HCT116 (cell line): ENCODE measurements around the gene DNALI1.
"Not testable (repeated sequence)": the region's sequence is repeated elsewhere in the genome, so short reads cannot be mapped to it uniquely, and the experiment has no call there.

ENCODE experiments used
- CTCF ChIP-seq, 3 experiments: fragments of 200-600 bp in 1 of 3; sonication (generic) in 1 of 3; IDR thresholded peaks in 2 of 3; conservative IDR thresholded peaks in 1 of 3; 2 replicates each; pipeline ENCODE4 v1.5.1; 2012 to 2017; ENCODE audit warnings: low read depth in 2 of 3, low read length in 2 of 3, antibody characterized with exemption in 1 of 3, borderline replicate concordance in 1 of 3, control low read depth in 1 of 3, mild to moderate bottlenecking in 1 of 3, mixed read lengths in 1 of 3, mixed run types in 1 of 3, moderate library complexity in 1 of 3; ENCODE audit not compliant: insufficient read depth in 1 of 3
- EZH2phosphoT487 ChIP-seq: fragments of 200-600 bp; IDR thresholded peaks from 2 replicates; pipeline ENCODE4 v1.6.1; 2018; ENCODE audit warnings: antibody characterized with exemption, borderline replicate concordance
- MAX ChIP-seq: IDR thresholded peaks from 2 replicates; pipeline ENCODE4 v1.6.1; 2012
- POLR2A ChIP-seq: IDR thresholded peaks from 2 replicates; pipeline ENCODE4 v1.7.0; 2011; ENCODE audit warnings: borderline replicate concordance; ENCODE audit not compliant: insufficient read depth, insufficient read length; ENCODE audit errors: extremely low read depth
- POLR2AphosphoS5 ChIP-seq: IDR thresholded peaks from 2 replicates; pipeline ENCODE4 v1.6.1; 2011; ENCODE audit warnings: mild to moderate bottlenecking, low read depth, low read length, moderate library complexity
- REST ChIP-seq: IDR thresholded peaks from 2 replicates; pipeline ENCODE4 v1.6.1; 2012; ENCODE audit warnings: low read depth
- SRF ChIP-seq: IDR thresholded peaks from 2 replicates; pipeline ENCODE4 v1.6.1; 2012; ENCODE audit warnings: low read depth
- TCF7L2 ChIP-seq: IDR thresholded peaks from 2 replicates; pipeline ENCODE4 v1.7.0; 2011; ENCODE audit warnings: borderline replicate concordance, inconsistent platforms; ENCODE audit not compliant: insufficient read depth, insufficient read length; ENCODE audit errors: extremely low read depth
- YY1 ChIP-seq: IDR thresholded peaks from 2 replicates; pipeline ENCODE4 v1.6.1; 2011; ENCODE audit warnings: low read length, low read depth, moderate library complexity, mild to moderate bottlenecking; ENCODE audit not compliant: insufficient replicate concordance; ENCODE audit errors: extremely low read depth

GRCh38 chr1:37539154-37539553 is 17.6 kb upstream of the DNALI1 start:
- TF ChIP-seq CTCF (IDR thresholded peaks at IDR 0.05 in 2 of 3, conservative IDR thresholded peaks at IDR 0.05 in 1 of 3; ENCODE audit: borderline replicate concordance in 1 of 3, insufficient read depth in 1 of 3, low read depth in 2 of 3, low read length in 2 of 3); REST; EZH2phosphoT487; POLR2AphosphoS5; MAX; TCF7L2; YY1; POLR2A; SRF: not testable (repeated sequence)
